ENCODE measurements around the gene IL18. TPM values are rescaled to one million over a fixed set of nuclear protein-coding genes. Genes with fewer than 3 reads are reported as not detected.
A peak's percentile ranks its signal among the peaks of the same experiment; 100 is the strongest.

Gene IL18
- total RNA-seq, 1 donor from 2014 or later, result 8.4 TPM

GRCh38 chr11:112175599-112175952 lies 11.7 kb upstream of the IL18 start:
- no peaks in the 10 kb centered on the region for H3K27me3 ChIP-seq (ENCODE audit: control insufficient read depth, insufficient read depth, low read length)
- no peak for DNase-seq (ENCODE audit: low read depth)
- H3K4me3 ChIP-seq (ENCODE audit: low read depth, low read length), result peak overlapping the region; percentile 11
- no peak for TF ChIP-seq CTCF (IDR thresholded peaks at IDR 0.05; ENCODE audit: insufficient read depth, low read length, poor library complexity, severe bottlenecking)
- no peaks in the 10 kb centered on the region for H3K36me3 ChIP-seq (ENCODE audit: control insufficient read depth, insufficient read depth, low read length)

- peak within 1 kb of the TSS; percentile 11 for H3K4me3 ChIP-seq (ENCODE audit: low read depth, low read length)
- peak; percentile 83 for TF ChIP-seq CTCF (IDR thresholded peaks at IDR 0.05; ENCODE audit: insufficient read depth, low read length, poor library complexity, severe bottlenecking)
- H3K27me3 ChIP-seq (ENCODE audit: control insufficient read depth, insufficient read depth, low read length), result no peaks in the 10 kb centered on the region
- no peaks in the 10 kb centered on the region for H3K36me3 ChIP-seq (ENCODE audit: control insufficient read depth, insufficient read depth, low read length)
- DNase-seq (ENCODE audit: low read depth), result no peak
These were observed 11.1 kb upstream of the IL18 start, which contains the start of gene BCO2 for GRCh38 chr11:112174789-112175598. Gene BCO2, plus strand, starts transcription at chr11:112175512. Its CDS starts 90 bp downstream, at chr11:112175602.

GRCh38 chr11:112173152-112173551 lies 9.3 kb upstream of the IL18 start:
- no peaks in the 10 kb centered on the region for H3K36me3 ChIP-seq (ENCODE audit: control insufficient read depth, insufficient read depth, low read length)
- H3K27me3 ChIP-seq (ENCODE audit: control insufficient read depth, insufficient read depth, low read length), result no peaks in the 10 kb centered on the region
- TF ChIP-seq CTCF (IDR thresholded peaks at IDR 0.05; ENCODE audit: insufficient read depth, low read length, poor library complexity, severe bottlenecking), result no peak
- DNase-seq (ENCODE audit: low read depth), result no peak
- H3K4me3 ChIP-seq (ENCODE audit: low read depth, low read length), result no peak overlapping the region

DNA sequence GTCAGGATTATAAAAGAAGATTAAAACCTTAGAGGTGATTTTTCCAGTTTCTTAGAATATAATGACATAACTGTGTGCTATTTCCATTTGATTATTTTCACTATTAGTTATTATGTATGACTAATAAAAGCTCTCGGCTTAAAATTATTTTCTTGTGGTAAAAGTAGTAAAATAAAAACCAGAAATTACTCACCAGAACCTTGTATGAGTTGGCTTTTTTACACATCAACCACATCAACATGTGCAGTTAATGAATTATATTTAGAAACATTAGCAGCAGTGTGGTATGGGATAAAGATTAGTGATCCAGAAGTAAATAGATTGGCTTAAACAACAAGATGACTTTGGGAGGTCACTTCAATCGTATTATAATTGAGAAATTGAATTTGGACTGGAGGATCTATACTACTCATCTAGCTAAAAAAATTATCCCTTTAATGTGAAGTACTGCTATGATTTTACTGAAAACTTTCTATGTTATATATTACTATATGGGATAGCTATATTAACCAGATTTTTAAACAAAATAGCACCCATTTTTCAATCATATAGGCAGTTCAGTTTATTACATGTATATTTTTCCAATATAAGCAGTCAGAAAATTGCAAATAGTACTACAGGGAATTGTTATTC lies 8.6 kb upstream of the IL18 start:
- Histone ChIP-seq H3K27me3 (ENCODE audit: control insufficient read depth, insufficient read depth, low read length) (no peaks in the 10 kb centered on the region), H3K4me3 (ENCODE audit: low read depth, low read length) (no peak overlapping the region), H3K36me3 (ENCODE audit: control insufficient read depth, insufficient read depth, low read length) (no peaks in the 10 kb centered on the region)
- no peak for TF ChIP-seq CTCF (IDR thresholded peaks at IDR 0.05; ENCODE audit: insufficient read depth, low read length, poor library complexity, severe bottlenecking)
- no peak for DNase-seq (ENCODE audit: low read depth)

- no peak for DNase-seq (ENCODE audit: low read depth)
- no peak within 1 kb of the TSS for H3K4me3 ChIP-seq (ENCODE audit: low read depth, low read length)
- no peaks in the 10 kb centered on the region for H3K27me3 ChIP-seq (ENCODE audit: control insufficient read depth, insufficient read depth, low read length)
- H3K36me3 ChIP-seq (ENCODE audit: control insufficient read depth, insufficient read depth, low read length), result no peaks in the 10 kb centered on the region
- no peak for TF ChIP-seq CTCF (IDR thresholded peaks at IDR 0.05; ENCODE audit: insufficient read depth, low read length, poor library complexity, severe bottlenecking)
These were observed 3.3 kb upstream of the IL18 start, which contains the start of gene TEX12 for GRCh38 chr11:112167145-112167544. Gene TEX12, plus strand, starts transcription at chr11:112167372. Its CDS starts 1,897 bp downstream, at chr11:112169269.

All from kidney epithelial cell (primary cell).